OCI-LY7 (cell line): ENCODE results near the gene SSNA1. TPM values are rescaled to one million over a fixed set of nuclear protein-coding genes. Genes with fewer than 3 reads are reported as not detected.

Source experiments
- BruUV-seq: library from RNA; stranded (reverse); fragments of 400-500 nt; replicated peaks from 2 replicates; lab custom pipeline; 2021; lab: Mats Ljungman, UMichigan
- CTCF ChIA-PET: fragments of 300-600 bp; sonication (Branson Sonifier 250); formaldehyde crosslinking; loops from one replicate; lab custom pipeline; 2022; ENCODE audit warnings: antibody characterized with exemption; ENCODE audit not compliant: unreplicated experiment; lab: Charles Lee
- POLR2A ChIA-PET: fragments of 300-600 bp; sonication (Branson Sonifier 250); formaldehyde crosslinking; loops from one replicate; lab custom pipeline; 2022; ENCODE audit warnings: antibody characterized with exemption; lab: Charles Lee
- DNase-seq: peaks from one replicate; pipeline ENCODE4 v3.0.0-alpha.2; 2015; ENCODE audit warnings: low spot score
- H2AFZ ChIP-seq: fragments of 200-600 bp; sonication (generic), shearing (Covaris generic); 2 replicates; pipeline ENCODE4 v1.6.1; 2014; ENCODE audit warnings: mild to moderate bottlenecking, antibody characterized with exemption, low read length, moderate library complexity
- H3K27ac ChIP-seq: fragments of 200-600 bp; sonication (generic); 2 replicates; pipeline ENCODE4 v1.5.1; 2014; ENCODE audit warnings: mixed run types, low read depth, mild to moderate bottlenecking, moderate library complexity, low read length, inconsistent platforms; ENCODE audit not compliant: poor library complexity, severe bottlenecking
- H3K36me3 ChIP-seq: fragments of 200-600 bp; sonication (generic); 2 replicates; pipeline ENCODE4 v1.6.1; 2014; ENCODE audit warnings: mild to moderate bottlenecking, antibody characterized with exemption, low read length, moderate library complexity, mixed read lengths; ENCODE audit not compliant: insufficient read depth
- H3K4me1 ChIP-seq: fragments of 200-600 bp; sonication (generic); 2 replicates; pipeline ENCODE4 v1.5.1; 2014; ENCODE audit warnings: mild to moderate bottlenecking, low read length; ENCODE audit not compliant: insufficient read depth, poor library complexity, severe bottlenecking
- H3K4me2 ChIP-seq: fragments of 200-600 bp; sonication (generic); 2 replicates; pipeline ENCODE4 v1.6.1; 2014; ENCODE audit warnings: mild to moderate bottlenecking, low read length
- H3K4me3 ChIP-seq: fragments of 200-600 bp; sonication (generic); 2 replicates; pipeline ENCODE4 v1.5.1; 2014; ENCODE audit warnings: mild to moderate bottlenecking, low read depth, low read length; ENCODE audit not compliant: poor library complexity, severe bottlenecking
- H3K79me2 ChIP-seq: fragments of 200-600 bp; sonication (generic); 2 replicates; pipeline ENCODE4 v1.6.1; 2016; ENCODE audit warnings: low read depth, mild to moderate bottlenecking, low read length, moderate library complexity, mixed read lengths; ENCODE audit not compliant: insufficient read depth
- H3K9me2 ChIP-seq: fragments of 200-600 bp; sonication (generic); 2 replicates; pipeline ENCODE4 v1.6.1; 2016; ENCODE audit warnings: mild to moderate bottlenecking, low read length, mixed read lengths; ENCODE audit not compliant: insufficient read depth
- H3K9me3 ChIP-seq: fragments of 200-600 bp; sonication (generic); 2 replicates; pipeline ENCODE4 v1.6.1; 2014; ENCODE audit warnings: mild to moderate bottlenecking, mixed run types, low read length, mixed read lengths
- H4K20me1 ChIP-seq: fragments of 200-600 bp; sonication (generic); 2 replicates; pipeline ENCODE4 v1.6.1; 2014; ENCODE audit warnings: mild to moderate bottlenecking, antibody characterized with exemption, low read length, moderate library complexity, mixed read lengths; ENCODE audit not compliant: insufficient read depth
- EZH2phosphoT487 ChIP-seq: fragments of 200-600 bp; sonication (generic); IDR thresholded peaks from 2 replicates; pipeline ENCODE4 v1.6.1; 2018; ENCODE audit warnings: low read depth, borderline replicate concordance, mild to moderate bottlenecking, mixed run types, antibody characterized with exemption, low read length, moderate library complexity, mixed read lengths
- intact Hi-C: fragments of 100-400 bp; cut with micrococcal nuclease; formaldehyde crosslinking; loops from one replicate; pipeline ENCODE4 v1.10.0; 2022; ENCODE audit not compliant: unreplicated experiment
- total RNA-seq, 2 experiments: library from RNA; depleted of rRNA in 1 of 2; stranded (reverse); fragments of >200 nt in 1 of 2; shearing (Covaris generic) in 1 of 2; gene quantifications; 2 replicates each; pipeline ENCODE4 v1.2.3, GENCODE V29; 2014 to 2022
- TF ChIP-seq, protein P1 (sequence below): fragments of 200-600 bp; sonication (generic); conservative IDR thresholded peaks from 2 replicates; pipeline ENCODE4 v1.5.1; 2014; ENCODE audit warnings: mild to moderate bottlenecking, antibody characterized with exemption, low read length, moderate library complexity, mixed read lengths

SSNA1 gene
- total RNA-seq, 2 experiments from 2014 or later: 71.0 to 111 TPM

DNA sequence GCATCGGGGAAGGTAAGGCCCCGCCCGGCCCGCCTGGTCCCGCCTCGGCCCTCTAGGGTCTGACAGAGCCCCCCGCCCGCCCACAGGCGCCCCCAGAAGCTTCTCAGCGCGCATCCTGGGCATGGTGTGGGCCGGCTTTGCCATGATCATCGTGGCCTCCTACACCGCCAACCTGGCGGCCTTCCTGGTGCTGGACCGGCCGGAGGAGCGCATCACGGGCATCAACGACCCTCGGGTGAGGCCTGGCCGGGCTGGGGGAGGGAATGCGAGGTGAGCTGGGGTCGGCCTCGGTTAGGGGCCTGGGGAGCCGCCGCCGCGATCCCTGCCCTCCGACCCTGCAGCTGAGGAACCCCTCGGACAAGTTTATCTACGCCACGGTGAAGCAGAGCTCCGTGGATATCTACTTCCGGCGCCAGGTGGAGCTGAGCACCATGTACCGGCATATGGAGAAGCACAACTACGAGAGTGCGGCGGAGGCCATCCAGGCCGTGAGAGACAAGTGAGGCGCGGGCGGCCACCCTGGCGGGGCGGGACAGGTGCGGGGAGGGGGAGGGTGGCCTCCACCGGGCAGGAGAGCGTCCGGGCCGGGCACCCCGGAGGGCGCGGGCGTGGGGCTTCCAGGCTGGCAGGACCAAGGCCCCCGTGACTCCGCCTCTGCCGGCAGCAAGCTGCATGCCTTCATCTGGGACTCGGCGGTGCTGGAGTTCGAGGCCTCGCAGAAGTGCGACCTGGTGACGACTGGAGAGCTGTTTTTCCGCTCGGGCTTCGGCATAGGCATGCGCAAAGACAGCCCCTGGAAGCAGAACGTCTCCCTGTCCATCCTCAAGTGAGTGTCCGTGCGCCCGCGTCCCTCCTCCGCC lies 25.7 kb upstream of the SSNA1 start:
- no peaks in the 10 kb centered on the region for H3K79me2 ChIP-seq
- H3K27ac ChIP-seq: no peak overlapping the region
- no peaks in the 10 kb centered on the region for H3K9me2 ChIP-seq
- peaks cover 18% of the 10 kb centered on the region for H3K4me1 ChIP-seq
- TF ChIP-seq, protein P1, sequence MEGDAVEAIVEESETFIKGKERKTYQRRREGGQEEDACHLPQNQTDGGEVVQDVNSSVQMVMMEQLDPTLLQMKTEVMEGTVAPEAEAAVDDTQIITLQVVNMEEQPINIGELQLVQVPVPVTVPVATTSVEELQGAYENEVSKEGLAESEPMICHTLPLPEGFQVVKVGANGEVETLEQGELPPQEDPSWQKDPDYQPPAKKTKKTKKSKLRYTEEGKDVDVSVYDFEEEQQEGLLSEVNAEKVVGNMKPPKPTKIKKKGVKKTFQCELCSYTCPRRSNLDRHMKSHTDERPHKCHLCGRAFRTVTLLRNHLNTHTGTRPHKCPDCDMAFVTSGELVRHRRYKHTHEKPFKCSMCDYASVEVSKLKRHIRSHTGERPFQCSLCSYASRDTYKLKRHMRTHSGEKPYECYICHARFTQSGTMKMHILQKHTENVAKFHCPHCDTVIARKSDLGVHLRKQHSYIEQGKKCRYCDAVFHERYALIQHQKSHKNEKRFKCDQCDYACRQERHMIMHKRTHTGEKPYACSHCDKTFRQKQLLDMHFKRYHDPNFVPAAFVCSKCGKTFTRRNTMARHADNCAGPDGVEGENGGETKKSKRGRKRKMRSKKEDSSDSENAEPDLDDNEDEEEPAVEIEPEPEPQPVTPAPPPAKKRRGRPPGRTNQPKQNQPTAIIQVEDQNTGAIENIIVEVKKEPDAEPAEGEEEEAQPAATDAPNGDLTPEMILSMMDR: no peak
- TF ChIP-seq EZH2phosphoT487: no peak
- no peak for DNase-seq
- intact Hi-C loops: no loop called here
- BruUV-seq: no TSS peak
- no peak overlapping the region for H3K4me2 ChIP-seq
- H3K4me3 ChIP-seq: no peak overlapping the region
- no peaks in the 10 kb centered on the region for H3K36me3 ChIP-seq
- ChIA-PET CTCF (no interaction called here), POLR2A (no interaction called here)
- no peaks in the 10 kb centered on the region for H4K20me1 ChIP-seq
- no peak overlapping the region for H2AFZ ChIP-seq
- no peaks in the 10 kb centered on the region for H3K9me3 ChIP-seq

DNA sequence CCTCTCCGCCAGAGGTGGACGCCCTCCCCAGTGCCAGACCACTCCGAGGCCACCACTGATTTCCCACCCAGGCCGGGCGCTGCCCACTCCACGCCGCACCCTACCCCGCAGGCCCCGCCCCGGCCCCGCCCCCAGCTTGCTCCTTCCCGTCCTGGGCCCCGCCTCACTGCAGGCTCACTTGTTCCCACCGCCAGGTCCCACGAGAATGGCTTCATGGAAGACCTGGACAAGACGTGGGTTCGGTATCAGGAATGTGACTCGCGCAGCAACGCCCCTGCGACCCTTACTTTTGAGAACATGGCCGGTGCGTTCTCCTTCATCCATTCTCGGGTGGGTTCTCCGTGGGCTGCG lies 25.1 kb upstream of the SSNA1 start:
- intact Hi-C loops: no loop called here
- H3K4me2 ChIP-seq: no peak overlapping the region
- H3K4me1 ChIP-seq: peaks cover 14% of the 10 kb centered on the region
- no peak overlapping the region for H3K4me3 ChIP-seq
- POLR2A ChIA-PET: no interaction called here
- no peaks in the 10 kb centered on the region for H4K20me1 ChIP-seq
- H3K36me3 ChIP-seq: no peaks in the 10 kb centered on the region
- no peaks in the 10 kb centered on the region for H3K79me2 ChIP-seq
- no peaks in the 10 kb centered on the region for H3K9me3 ChIP-seq
- no TSS peak for BruUV-seq
- TF ChIP-seq, protein P1: no peak
- no peak for TF ChIP-seq EZH2phosphoT487
- no peak overlapping the region for H3K27ac ChIP-seq
- CTCF ChIA-PET: no interaction called here
- no peaks in the 10 kb centered on the region for H3K9me2 ChIP-seq
- DNase-seq: no peak
- H2AFZ ChIP-seq: no peak overlapping the region

DNA sequence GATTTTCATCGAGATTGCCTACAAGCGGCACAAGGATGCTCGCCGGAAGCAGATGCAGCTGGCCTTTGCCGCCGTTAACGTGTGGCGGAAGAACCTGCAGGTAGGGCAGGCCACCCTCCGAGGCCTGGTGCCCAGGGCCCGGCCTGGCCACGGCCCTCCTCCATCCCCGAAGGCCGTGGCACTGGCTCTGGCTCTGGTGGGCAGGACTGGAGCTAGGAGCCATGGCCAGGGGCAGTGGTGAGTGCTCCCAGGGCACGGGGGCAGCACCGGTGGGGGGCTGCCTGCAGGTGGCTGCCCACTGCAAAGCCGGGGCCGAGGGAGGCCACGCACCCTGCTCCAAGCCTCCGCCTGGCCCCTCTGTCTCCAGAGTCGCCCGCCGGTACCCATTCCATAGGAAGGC lies 24.7 kb upstream of the SSNA1 start:
- CTCF ChIA-PET: no interaction called here
- no peak overlapping the region for H3K4me3 ChIP-seq
- no peaks in the 10 kb centered on the region for H3K36me3 ChIP-seq
- H2AFZ ChIP-seq: no peak overlapping the region
- no peaks in the 10 kb centered on the region for H3K9me3 ChIP-seq
- TF ChIP-seq EZH2phosphoT487: no peak
- TF ChIP-seq, protein P1: no peak
- H3K4me2 ChIP-seq: no peak overlapping the region
- POLR2A ChIA-PET: no interaction called here
- no peaks in the 10 kb centered on the region for H3K79me2 ChIP-seq
- intact Hi-C loops: no loop called here
- no peaks in the 10 kb centered on the region for H4K20me1 ChIP-seq
- H3K4me1 ChIP-seq: peaks cover 12% of the 10 kb centered on the region
- no TSS peak for BruUV-seq
- H3K27ac ChIP-seq: no peak overlapping the region
- H3K9me2 ChIP-seq: no peaks in the 10 kb centered on the region
- no peak for DNase-seq
